GM12872 (cell line): Measurements from ENCODE around the gene C9orf72.

Experiments
- CTCF ChIP-seq: IDR thresholded peaks from 3 replicates; pipeline ENCODE4 v1.5.1; 2011; ENCODE audit warnings: low read depth, mild to moderate bottlenecking, low read length, moderate library complexity; ENCODE audit not compliant: insufficient read depth

The C9orf72 gene

GRCh38 chr9:27533311-27533710 lies 40.0 kb downstream of the C9orf72 start:
- TF ChIP-seq CTCF = no peak

GRCh38 chr9:27532046-27532445 lies 41.2 kb downstream of the C9orf72 start:
- no peak for TF ChIP-seq CTCF

- TF ChIP-seq CTCF = no peak
Measured at GRCh38 chr9:27530915-27531755, 42.1 kb downstream of the C9orf72 start.

GRCh38 chr9:27529316-27530278 lies 43.7 kb downstream of the C9orf72 start, which contains the start of gene MOB3B:
Gene MOB3B, minus strand, starts transcription at chr9:27529814. Its CDS starts 74,264 bp downstream, at chr9:27455550.
- TF ChIP-seq CTCF = peak; percentile 91

GRCh38 chr9:27528886-27529315 lies 44.4 kb downstream of the C9orf72 start:
- no peak for TF ChIP-seq CTCF

GRCh38 chr9:27528076-27528885 lies 45.0 kb downstream of the C9orf72 start:
- no peak for TF ChIP-seq CTCF
